Measurements from ENCODE around the gene EXOC7.

The EXOC7 gene

GRCh38 chr17:76119409-76120371 lies 16.1 kb upstream of the EXOC7 start:
- no peak for DNase-seq

GRCh38 chr17:76115138-76115754 lies 11.7 kb upstream of the EXOC7 start:
- no peak for DNase-seq

- DNase-seq, result no peak
Measured at GRCh38 chr17:76111956-76112355, 8.4 kb upstream of the EXOC7 start.

- no peak for DNase-seq
Measured at GRCh38 chr17:76107509-76107908, 3.9 kb upstream of the EXOC7 start.

- DNase-seq, result no peak
Measured at GRCh38 chr17:76106703-76107102, 3.1 kb upstream of the EXOC7 start.

- DNase-seq, result no peak
Measured at GRCh38 chr17:76104896-76105231, 1.3 kb upstream of the EXOC7 start.

- no peak for DNase-seq
Measured at GRCh38 chr17:76104140-76104895, 731 bp upstream of the EXOC7 start.

GRCh38 chr17:76102944-76103273 lies 678 bp downstream of the EXOC7 start:
- DNase-seq, result no peak

- DNase-seq, result no peak
Measured at GRCh38 chr17:76097716-76098295, 5.8 kb downstream of the EXOC7 start.

- DNase-seq, result no peak
Measured at GRCh38 chr17:76095943-76096342, 7.6 kb downstream of the EXOC7 start.

GRCh38 chr17:76094046-76094445 lies 9.5 kb downstream of the EXOC7 start:
- no peak for DNase-seq

GRCh38 chr17:76092526-76093413 lies 10.8 kb downstream of the EXOC7 start:
- DNase-seq, result no peak

- no peak for DNase-seq
Measured at GRCh38 chr17:76091526-76092286, 11.9 kb downstream of the EXOC7 start.

- DNase-seq, result no peak
Measured at GRCh38 chr17:76090517-76091129, 13.0 kb downstream of the EXOC7 start.

- DNase-seq, result no peak
Measured at GRCh38 chr17:76089680-76090516, 13.7 kb downstream of the EXOC7 start.

- no peak for DNase-seq
Measured at GRCh38 chr17:76088868-76089576, 14.6 kb downstream of the EXOC7 start.

- DNase-seq, result no peak
Measured at GRCh38 chr17:76088041-76088867, 15.3 kb downstream of the EXOC7 start.

GRCh38 chr17:76087531-76087930 lies 16.1 kb downstream of the EXOC7 start:
- DNase-seq, result no peak

GRCh38 chr17:76086384-76086783 lies 17.2 kb downstream of the EXOC7 start:
- DNase-seq, result no peak

Measured in activated CD4-positive, CD25-positive, alpha-beta regulatory T cell (primary cell).